ENCODE data around the gene PCDHB8.
"Not testable (repeated sequence)": the region's sequence is repeated elsewhere in the genome, so short reads cannot be mapped to it uniquely, and the experiment has no call there.

PCDHB8 gene

DNA sequence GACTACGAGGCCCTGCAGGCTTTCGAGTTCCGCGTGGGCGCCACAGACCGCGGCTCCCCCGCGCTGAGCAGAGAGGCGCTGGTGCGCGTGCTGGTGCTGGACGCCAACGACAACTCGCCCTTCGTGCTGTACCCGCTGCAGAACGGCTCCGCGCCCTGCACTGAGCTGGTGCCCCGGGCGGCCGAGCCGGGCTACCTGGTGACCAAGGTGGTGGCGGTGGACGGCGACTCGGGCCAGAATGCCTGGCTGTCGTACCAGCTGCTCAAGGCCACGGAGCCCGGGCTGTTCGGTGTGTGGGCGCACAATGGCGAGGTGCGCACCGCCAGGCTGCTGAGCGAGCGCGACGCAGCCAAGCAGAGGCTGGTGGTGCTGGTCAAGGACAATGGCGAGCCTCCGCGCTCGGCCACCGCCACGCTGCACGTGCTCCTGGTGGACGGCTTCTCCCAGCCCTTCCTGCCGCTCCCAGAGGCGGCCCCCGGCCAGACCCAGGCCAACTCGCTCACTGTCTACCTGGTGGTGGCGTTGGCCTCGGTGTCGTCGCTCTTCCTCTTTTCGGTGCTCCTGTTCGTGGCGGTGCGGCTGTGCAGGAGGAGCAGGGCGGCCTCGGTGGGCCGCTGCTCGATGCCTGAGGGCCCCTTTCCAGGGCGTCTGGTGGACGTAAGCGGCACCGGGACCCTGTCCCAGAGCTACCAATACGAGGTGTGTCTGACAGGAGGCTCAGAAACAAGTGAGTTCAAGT is 6.7 kb downstream of the PCDHB8 start:
- not testable (repeated sequence) for DNase-seq

DNA sequence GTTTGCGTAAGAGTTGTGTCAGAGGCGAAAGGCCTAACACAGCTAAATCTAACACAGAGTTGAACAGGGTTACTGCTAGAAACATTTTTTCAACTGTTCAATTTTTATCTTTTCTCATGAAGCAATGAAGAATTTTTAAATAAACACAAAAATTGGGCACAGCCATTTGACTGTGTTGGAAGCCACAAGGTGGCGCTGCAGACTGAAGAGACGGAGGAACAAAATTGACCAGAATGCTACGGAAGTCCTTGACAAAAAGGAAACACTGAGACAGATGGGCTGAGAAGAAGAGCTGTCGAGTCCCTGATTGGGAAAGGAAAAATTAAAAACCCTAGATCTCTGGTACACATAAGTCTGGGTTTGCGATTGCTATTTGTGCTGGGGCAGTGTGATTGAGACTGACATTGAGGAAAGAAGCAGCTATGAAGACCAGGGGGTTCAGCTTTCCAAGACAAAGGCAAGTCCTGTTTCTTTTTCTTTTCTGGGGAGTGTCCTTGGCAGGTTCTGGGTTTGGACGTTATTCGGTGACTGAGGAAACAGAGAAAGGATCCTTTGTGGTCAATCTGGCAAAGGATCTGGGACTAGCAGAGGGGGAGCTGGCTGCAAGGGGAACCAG is 9.4 kb downstream of the PCDHB8 start, which contains the start of gene PCDHB9:
PCDHB9 (plus strand) TSS at position 265 of the 616 bp plus-strand sequence; CDS start at position 423, 158 bp downstream.
- DNase-seq = no peak

DNA sequence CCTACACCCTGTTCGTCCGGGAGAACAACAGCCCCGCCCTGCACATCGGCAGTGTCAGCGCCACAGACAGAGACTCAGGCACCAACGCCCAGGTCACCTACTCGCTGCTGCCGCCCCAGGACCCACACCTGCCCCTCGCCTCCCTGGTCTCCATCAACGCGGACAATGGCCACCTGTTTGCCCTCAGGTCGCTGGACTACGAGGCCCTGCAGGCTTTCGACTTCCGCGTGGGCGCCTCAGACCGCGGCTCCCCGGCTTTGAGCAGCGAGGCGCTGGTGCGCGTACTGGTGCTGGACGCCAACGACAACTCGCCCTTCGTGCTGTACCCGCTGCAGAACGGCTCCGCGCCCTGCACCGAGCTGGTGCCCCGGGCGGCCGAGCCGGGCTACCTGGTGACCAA is 11.1 kb downstream of the PCDHB8 start:
- not testable (repeated sequence) for DNase-seq

GRCh38 chr5:141189131-141189530 is 11.5 kb downstream of the PCDHB8 start:
- not testable (repeated sequence) for DNase-seq

DNA sequence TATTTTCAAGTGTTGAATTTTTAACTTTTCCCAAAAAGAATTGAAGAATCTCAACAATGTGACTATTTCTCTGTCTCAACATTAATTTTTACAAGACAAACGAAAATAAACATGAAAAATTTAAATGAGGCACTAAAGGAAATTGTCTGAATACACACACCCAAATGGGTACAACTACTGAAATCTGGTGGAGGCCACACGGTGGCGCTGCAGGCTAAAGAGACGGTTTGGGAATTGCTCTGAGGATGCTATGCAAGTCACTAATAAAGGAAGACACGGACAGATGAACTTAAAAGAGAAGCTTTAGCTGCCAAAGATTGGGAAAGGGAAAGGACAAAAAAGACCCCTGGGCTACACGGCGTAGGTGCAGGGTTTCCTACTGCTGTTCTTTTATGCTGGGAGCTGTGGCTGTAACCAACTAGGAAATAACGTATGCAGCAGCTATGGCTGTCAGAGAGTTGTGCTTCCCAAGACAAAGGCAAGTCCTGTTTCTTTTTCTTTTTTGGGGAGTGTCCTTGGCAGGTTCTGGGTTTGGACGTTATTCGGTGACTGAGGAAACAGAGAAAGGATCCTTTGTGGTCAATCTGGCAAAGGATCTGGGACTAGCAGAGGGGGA is 14.6 kb downstream of the PCDHB8 start, which contains the start of gene PCDHB10:
PCDHB10 (plus strand) TSS at position 244 of the 616 bp plus-strand sequence; CDS start at position 444, 200 bp downstream.
- no peak for DNase-seq

GRCh38 chr5:141194332-141194731 is 16.7 kb downstream of the PCDHB8 start:
- DNase-seq = not testable (repeated sequence)

GRCh38 chr5:141196363-141196762 is 18.8 kb downstream of the PCDHB8 start:
- no peak for DNase-seq

- DNase-seq = no peak
Measured at GRCh38 chr5:141199359-141200235, 22.0 kb downstream of the PCDHB8 start, which contains the start of gene PCDHB11. PCDHB11 (plus strand) TSS chr5:141199627; CDS start chr5:141199775, 148 bp downstream.

- not testable (repeated sequence) for DNase-seq
Measured at GRCh38 chr5:141201126-141201525, 23.5 kb downstream of the PCDHB8 start.

- DNase-seq = not testable (repeated sequence)
Measured at GRCh38 chr5:141201646-141202045, 24.1 kb downstream of the PCDHB8 start.

DNA sequence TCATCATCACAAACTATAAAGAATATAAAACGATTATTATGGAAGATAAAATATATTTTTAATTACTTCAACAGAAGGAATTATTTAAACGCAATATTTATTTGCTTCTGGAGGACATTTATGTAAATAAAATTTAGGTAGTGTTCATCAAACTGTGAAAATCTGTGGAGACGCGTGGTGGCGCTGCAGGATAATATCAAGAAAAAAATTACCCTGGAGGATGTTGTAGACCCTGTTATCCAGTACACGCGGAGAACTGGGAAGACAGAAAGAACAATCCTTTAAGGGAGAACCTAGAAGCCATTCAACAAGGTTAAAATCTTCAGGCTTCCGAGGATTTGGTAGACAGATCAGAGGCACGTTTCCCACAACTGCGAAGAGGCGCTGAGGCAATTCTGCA is 30.9 kb downstream of the PCDHB8 start, which contains the start of gene PCDHB12:
PCDHB12 (plus strand) TSS at position 242 of the 400 bp plus-strand sequence. CDS start 189 bp downstream, outside the sequence.
- no peak for DNase-seq

- DNase-seq = not testable (repeated sequence)
Measured at GRCh38 chr5:141210281-141210680, 32.7 kb downstream of the PCDHB8 start.

DNA sequence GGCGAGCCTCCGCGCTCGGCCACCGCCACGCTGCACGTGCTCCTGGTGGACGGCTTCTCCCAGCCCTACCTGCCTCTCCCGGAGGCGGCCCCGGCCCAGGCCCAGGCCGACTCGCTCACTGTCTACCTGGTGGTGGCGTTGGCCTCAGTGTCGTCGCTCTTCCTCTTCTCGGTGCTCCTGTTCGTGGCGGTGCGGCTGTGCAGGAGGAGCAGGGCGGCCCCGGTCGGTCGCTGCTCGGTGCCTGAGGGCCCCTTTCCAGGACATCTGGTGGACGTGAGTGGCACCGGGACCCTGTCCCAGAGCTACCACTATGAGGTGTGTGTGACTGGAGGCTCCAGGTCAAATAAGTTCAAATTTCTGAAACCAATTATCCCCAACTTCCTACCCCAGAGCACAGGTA is 33.3 kb downstream of the PCDHB8 start:
- DNase-seq = not testable (repeated sequence)

GRCh38 chr5:141213656-141214339 is 36.2 kb downstream of the PCDHB8 start, which contains the start of gene PCDHB13:
PCDHB13 (plus strand) TSS chr5:141213919; CDS start chr5:141214124, 205 bp downstream.
- DNase-seq = not testable (repeated sequence)

DNA sequence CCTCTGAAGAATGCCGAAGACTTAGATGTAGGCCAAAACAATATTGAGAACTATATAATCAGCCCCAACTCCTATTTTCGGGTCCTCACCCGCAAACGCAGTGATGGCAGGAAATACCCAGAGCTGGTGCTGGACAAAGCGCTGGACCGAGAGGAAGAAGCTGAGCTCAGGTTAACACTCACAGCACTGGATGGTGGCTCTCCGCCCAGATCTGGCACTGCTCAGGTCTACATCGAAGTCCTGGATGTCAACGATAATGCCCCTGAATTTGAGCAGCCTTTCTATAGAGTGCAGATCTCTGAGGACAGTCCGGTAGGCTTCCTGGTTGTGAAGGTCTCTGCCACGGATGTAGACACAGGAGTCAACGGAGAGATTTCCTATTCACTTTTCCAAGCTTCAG is 37.0 kb downstream of the PCDHB8 start:
- not testable (repeated sequence) for DNase-seq

DNA sequence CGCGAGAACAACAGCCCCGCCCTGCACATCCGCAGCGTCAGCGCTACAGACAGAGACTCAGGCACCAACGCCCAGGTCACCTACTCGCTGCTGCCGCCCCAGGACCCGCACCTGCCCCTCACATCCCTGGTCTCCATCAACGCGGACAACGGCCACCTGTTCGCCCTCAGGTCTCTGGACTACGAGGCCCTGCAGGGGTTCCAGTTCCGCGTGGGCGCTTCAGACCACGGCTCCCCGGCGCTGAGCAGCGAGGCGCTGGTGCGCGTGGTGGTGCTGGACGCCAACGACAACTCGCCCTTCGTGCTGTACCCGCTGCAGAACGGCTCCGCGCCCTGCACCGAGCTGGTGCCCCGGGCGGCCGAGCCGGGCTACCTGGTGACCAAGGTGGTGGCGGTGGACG is 37.9 kb downstream of the PCDHB8 start:
- not testable (repeated sequence) for DNase-seq

- not testable (repeated sequence) for DNase-seq
Measured at GRCh38 chr5:141216035-141216434, 38.4 kb downstream of the PCDHB8 start.

GRCh38 chr5:141223112-141223783 is 45.7 kb downstream of the PCDHB8 start, which contains the start of gene PCDHB14:
PCDHB14 (plus strand) TSS chr5:141223343; CDS start chr5:141223506, 163 bp downstream.
- DNase-seq = no peak

DNA sequence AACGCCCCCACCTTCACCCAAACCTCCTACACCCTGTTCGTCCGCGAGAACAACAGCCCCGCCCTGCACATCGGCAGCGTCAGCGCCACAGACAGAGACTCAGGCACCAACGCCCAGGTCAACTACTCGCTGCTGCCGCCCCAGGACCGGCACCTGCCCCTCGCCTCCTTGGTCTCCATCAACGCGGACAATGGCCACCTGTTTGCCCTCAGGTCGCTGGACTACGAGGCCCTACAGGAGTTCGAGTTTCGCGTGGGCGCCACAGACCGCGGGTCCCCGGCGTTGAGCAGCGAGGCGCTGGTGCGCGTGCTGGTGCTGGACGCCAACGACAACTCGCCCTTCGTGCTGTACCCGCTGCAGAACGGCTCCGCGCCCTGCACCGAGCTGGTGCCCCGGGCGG is 47.3 kb downstream of the PCDHB8 start:
- not testable (repeated sequence) for DNase-seq

DNA sequence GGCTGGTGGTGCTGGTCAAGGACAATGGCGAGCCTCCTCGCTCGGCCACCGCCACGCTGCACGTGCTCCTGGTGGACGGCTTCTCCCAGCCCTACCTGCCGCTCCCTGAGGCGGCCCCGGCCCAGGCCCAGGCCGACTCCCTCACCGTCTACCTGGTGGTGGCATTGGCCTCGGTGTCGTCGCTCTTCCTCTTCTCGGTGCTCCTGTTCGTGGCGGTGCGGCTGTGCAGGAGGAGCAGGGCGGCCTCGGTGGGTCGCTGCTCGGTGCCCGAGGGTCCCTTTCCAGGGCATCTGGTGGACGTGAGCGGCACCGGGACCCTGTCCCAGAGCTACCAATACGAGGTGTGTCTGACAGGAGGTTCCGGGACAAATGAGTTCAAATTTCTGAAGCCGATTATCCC is 47.8 kb downstream of the PCDHB8 start:
- DNase-seq = not testable (repeated sequence)
